Measurements from ENCODE around the gene SLC6A7. TPM values are rescaled to one million over a fixed set of nuclear protein-coding genes. Genes with fewer than 3 reads are reported as not detected.

Gene SLC6A7
- total RNA-seq, 2 experiments from 2014 or later, result not detected

DNA sequence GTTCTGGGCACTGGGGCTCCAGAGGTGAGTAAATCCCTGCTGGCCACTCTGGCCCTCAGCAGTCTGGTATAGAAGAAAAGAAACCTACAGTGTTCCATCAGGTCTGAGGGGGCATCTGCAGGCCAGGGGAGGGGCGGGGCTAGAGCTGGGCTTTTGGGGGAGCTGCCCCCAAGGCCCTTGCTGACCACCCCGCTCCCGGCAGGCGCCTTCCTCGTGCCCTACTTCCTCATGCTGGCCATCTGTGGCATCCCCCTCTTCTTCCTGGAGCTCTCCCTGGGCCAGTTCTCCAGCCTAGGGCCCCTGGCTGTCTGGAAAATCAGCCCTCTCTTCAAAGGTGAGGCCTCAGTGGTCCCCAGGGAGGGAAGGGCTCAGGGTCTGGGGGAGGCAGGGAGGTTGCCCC lies 6.7 kb downstream of the SLC6A7 start:
- Mint-ChIP-seq H3K36me3 (no peaks in the 10 kb centered on the region), H3K4me1 (no peaks in the 10 kb centered on the region), H3K9me3 (no peaks in the 10 kb centered on the region), H3K27ac (no peak overlapping the region), H3K27me3 (peaks cover 30% of the 10 kb centered on the region), H3K4me3 (no peak overlapping the region)
- DNase-seq (no peak), ATAC-seq (ENCODE audit: low read depth) (no peak)
- POLR2A ChIA-PET, result no interaction called here

DNA sequence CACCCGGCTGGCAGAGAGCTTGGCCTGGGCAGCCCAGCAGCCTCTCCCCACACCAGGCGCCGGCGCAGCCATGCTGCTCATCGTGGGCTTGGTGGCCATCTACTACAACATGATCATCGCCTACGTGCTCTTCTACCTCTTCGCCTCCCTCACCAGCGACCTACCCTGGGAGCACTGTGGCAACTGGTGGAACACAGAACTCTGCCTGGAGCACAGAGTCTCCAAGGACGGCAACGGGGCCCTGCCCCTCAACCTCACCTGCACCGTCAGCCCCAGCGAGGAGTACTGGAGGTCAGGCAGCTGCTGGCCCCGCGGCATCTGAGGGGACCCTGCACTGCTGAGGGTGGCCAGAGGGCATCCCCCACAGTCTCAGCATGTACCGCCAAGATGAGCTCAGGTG lies 7.1 kb downstream of the SLC6A7 start:
- no peaks in the 10 kb centered on the region for H3K4me1 Mint-ChIP-seq

DNA sequence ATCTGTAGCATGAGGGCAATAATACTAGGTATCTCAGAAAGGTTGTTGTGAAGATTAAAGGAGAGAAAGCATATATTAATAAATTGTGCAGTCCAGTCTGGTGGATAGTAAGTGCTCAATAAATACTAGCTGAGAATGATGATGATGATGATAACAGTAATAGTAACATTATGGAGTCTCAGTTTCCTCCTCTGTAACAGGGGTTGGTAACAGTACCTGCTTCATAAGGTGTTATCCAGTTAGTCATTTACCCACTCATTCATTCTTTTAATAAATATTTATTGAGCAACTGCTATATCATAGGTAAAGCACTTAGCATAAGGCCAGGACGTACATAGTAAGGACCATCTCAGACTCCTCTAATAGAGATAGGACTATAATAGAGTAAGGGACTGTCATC lies 7.6 kb downstream of the SLC6A7 start:
- H3K27ac Mint-ChIP-seq, result no peak overlapping the region
- H3K9me3 Mint-ChIP-seq, result no peaks in the 10 kb centered on the region
- peaks cover 23% of the 10 kb centered on the region for H3K27me3 Mint-ChIP-seq
- POLR2A ChIA-PET, result no interaction called here
- no peak for DNase-seq
- no peaks in the 10 kb centered on the region for H3K4me1 Mint-ChIP-seq
- no peaks in the 10 kb centered on the region for H3K36me3 Mint-ChIP-seq
- no peak for ATAC-seq (ENCODE audit: low read depth)
- no peak overlapping the region for H3K4me3 Mint-ChIP-seq

More for the DNA sequence above, 7.1 kb downstream of the SLC6A7 start:
- ATAC-seq (ENCODE audit: low read depth), result no peak
- peaks cover 28% of the 10 kb centered on the region for H3K27me3 Mint-ChIP-seq
- no peak for DNase-seq
- no peaks in the 10 kb centered on the region for H3K36me3 Mint-ChIP-seq
- peak overlapping the region; percentile 13 for H3K27ac Mint-ChIP-seq
- H3K9me3 Mint-ChIP-seq, result no peaks in the 10 kb centered on the region
- POLR2A ChIA-PET, result no interaction called here
- no peak overlapping the region for H3K4me3 Mint-ChIP-seq

DNA sequence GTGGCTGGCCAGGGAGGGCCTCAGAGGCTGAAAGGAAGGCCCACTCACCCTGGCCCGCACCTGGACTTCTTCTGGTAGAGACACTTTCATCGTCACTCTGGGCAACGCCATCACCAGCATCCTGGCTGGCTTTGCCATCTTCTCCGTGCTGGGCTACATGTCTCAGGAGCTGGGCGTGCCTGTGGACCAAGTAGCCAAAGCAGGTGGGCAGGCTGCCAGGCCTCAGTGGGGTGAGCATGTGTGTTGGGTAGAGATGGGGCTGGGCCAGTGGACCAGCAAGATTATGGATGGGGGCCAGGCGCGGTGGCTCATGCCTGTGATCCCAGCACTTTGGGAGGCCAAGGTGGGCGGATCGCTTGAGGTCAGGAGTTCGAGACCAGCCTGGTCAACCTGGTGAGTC lies 12.6 kb downstream of the SLC6A7 start:
- ATAC-seq (ENCODE audit: low read depth), result no peak
- H3K4me3 Mint-ChIP-seq, result no peak overlapping the region
- POLR2A ChIA-PET, result no interaction called here
- H3K27me3 Mint-ChIP-seq, result peaks cover 22% of the 10 kb centered on the region
- no peaks in the 10 kb centered on the region for H3K9me3 Mint-ChIP-seq
- no peak overlapping the region for H3K27ac Mint-ChIP-seq
- no peak for DNase-seq
- H3K4me1 Mint-ChIP-seq, result peaks cover 7% of the 10 kb centered on the region
- H3K36me3 Mint-ChIP-seq, result no peaks in the 10 kb centered on the region

GRCh38 chr5:150203832-150204589 lies 14.1 kb downstream of the SLC6A7 start:
- Mint-ChIP-seq H3K9me3 (no peaks in the 10 kb centered on the region), H3K4me3 (no peak overlapping the region), H3K4me1 (peaks cover 19% of the 10 kb centered on the region), H3K27ac (no peak overlapping the region), H3K36me3 (no peaks in the 10 kb centered on the region), H3K27me3 (peaks cover 33% of the 10 kb centered on the region)
- no peak for DNase-seq
- no peak for ATAC-seq (ENCODE audit: low read depth)
- POLR2A ChIA-PET, result no interaction called here

- Mint-ChIP-seq H3K27ac (no peak overlapping the region), H3K4me1 (peaks cover 25% of the 10 kb centered on the region)
- POLR2A ChIA-PET, result no interaction called here
These were observed 14.7 kb downstream of the SLC6A7 start for GRCh38 chr5:150204590-150204960.

GRCh38 chr5:150206098-150206778 lies 16.4 kb downstream of the SLC6A7 start:
- Mint-ChIP-seq H3K36me3 (no peaks in the 10 kb centered on the region), H3K4me1 (peaks cover 32% of the 10 kb centered on the region), H3K27ac (peak overlapping the region; percentile 30), H3K9me3 (no peaks in the 10 kb centered on the region), H3K4me3 (peak overlapping the region; percentile 37), H3K27me3 (peaks cover 21% of the 10 kb centered on the region)
- ATAC-seq (ENCODE audit: low read depth) (peak; percentile 66), DNase-seq (no peak)
- POLR2A ChIA-PET, result interaction anchor here (1.0 kb wide), 1 partner anchor 12 kb away, joined by 3 read pairs; no protein-coding TSS in a partner anchor

More at GRCh38 chr5:150204590-150204960, 14.7 kb downstream of the SLC6A7 start:
- Mint-ChIP-seq H3K9me3 (no peaks in the 10 kb centered on the region), H3K36me3 (no peaks in the 10 kb centered on the region), H3K4me3 (no peak overlapping the region), H3K27me3 (peaks cover 29% of the 10 kb centered on the region)
- ATAC-seq (ENCODE audit: low read depth) (no peak), DNase-seq (no peak)

- H3K4me1 Mint-ChIP-seq, result peaks cover 32% of the 10 kb centered on the region
- no peak overlapping the region for H3K27ac Mint-ChIP-seq
- H3K27me3 Mint-ChIP-seq, result peaks cover 24% of the 10 kb centered on the region
- no peak for ATAC-seq (ENCODE audit: low read depth)
- no peaks in the 10 kb centered on the region for H3K36me3 Mint-ChIP-seq
- H3K4me3 Mint-ChIP-seq, result no peak overlapping the region
- H3K9me3 Mint-ChIP-seq, result no peaks in the 10 kb centered on the region
- no peak for DNase-seq
- POLR2A ChIA-PET, result interaction anchor here (1.0 kb wide), 1 partner anchor 11 kb away, joined by 3 read pairs; no protein-coding TSS in a partner anchor
These were observed 16.9 kb downstream of the SLC6A7 start for GRCh38 chr5:150206779-150207115.

DNA sequence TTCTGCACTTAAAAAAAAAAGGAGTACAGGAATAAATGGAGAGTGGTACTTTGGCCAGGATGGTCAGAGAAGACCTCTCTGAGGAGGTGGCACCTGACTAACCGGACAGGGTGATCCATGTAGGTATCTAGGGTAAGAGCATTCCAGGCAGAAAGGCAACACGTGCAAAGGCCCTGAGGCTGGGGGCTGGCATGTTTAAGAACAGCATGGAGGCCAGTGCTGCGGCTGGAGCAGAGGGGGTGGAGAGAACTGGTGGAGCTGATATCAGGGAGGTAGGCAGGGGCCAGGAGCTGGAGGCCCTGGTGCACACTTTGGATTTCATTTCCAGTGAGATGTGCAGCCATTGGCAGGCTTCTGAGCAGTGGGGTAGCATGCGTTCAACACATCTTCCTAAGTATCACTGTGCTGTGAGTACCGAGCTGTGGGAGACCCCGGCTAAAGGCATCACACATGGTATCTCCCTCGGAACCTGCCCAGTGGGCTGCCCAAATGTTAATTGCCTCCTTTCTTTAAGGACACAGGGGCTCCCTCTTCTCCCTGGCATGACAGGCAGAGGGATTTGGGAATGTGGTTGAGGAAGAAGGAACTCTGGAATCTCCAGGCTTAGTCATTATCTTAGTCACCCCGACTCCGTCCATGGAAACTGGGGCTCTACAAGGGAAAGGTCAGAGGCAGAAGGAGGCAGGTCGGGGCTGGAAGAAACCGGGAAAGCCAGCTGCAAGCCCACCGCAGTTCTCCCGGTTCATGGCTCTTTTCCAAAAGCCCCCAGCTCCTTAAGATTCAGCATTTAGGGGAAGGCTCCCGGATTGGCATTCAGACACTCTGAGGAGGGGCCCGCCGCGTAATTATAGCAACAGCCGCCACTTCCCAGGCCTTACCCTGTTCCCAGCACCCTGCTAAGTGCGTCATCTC lies 18.6 kb downstream of the SLC6A7 start:
- DNase-seq (no peak), ATAC-seq (ENCODE audit: low read depth) (no peak)
- Mint-ChIP-seq H3K27ac (peak overlapping the region; percentile 72), H3K9me3 (no peaks in the 10 kb centered on the region), H3K36me3 (no peaks in the 10 kb centered on the region), H3K27me3 (peaks cover 30% of the 10 kb centered on the region), H3K4me1 (peaks cover 32% of the 10 kb centered on the region), H3K4me3 (peak overlapping the region; percentile 65)
- POLR2A ChIA-PET, result interaction anchor here (2.7 kb wide), 1 partner anchor 54 kb away, joined by 10 read pairs; the partner anchor contains the start of gene PDGFRB

DNA sequence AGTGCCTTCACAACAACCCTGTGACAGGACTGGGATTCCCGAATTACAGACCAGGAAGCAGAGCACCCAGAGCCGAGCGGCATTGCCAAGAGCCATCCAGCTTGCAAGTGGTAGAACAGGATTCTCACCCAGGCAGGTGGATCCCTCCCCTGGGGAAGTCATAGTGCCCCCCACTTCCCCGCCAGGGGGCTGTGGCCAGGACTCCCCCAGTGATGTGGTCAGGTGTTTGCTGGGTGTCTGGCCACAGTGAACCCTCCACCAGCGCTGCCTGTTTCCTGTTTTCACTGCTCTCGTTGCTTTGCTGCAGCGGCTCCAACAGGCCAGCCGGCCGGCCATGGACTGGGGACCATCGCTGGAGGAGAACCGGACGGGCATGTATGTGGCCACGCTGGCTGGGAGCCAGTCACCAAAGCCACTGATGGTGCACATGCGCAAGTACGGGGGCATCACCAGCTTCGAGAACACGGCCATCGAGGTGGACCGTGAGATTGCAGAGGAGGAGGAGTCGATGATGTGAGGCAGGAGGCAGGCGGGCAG lies 19.3 kb downstream of the SLC6A7 start:
- peak; percentile 77 for DNase-seq
- POLR2A ChIA-PET, result interaction anchor here (1.5 to 2.7 kb wide), 2 partner anchors 46 to 55 kb away, joined by 3 to 10 read pairs; partner anchors contain the start of gene PDGFRB

DNA sequence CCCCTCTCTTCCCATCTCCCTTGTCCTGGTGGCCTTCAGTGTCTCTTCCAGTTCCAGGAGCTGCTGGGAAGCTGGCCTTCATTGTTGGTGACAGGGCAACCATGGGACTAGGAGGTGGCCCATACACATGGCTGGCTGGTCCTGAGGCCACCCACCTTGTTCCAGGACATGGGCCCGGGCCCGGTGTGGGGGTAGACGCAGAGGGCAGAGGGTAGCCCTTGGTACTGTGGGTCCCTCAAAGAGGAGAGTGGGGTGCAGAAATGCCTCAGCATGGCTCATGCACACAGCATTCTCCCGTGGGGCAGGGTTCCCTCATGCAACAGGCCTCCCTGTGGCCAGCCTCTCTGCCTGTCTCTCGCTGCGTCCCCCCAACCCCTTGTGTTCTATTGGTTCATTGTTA lies 20.8 kb downstream of the SLC6A7 start:
- no peaks in the 10 kb centered on the region for H3K36me3 Mint-ChIP-seq

More for the DNA sequence above, 19.3 kb downstream of the SLC6A7 start:
- Mint-ChIP-seq H3K27me3 (peaks cover 28% of the 10 kb centered on the region), H3K36me3 (no peaks in the 10 kb centered on the region), H3K9me3 (no peaks in the 10 kb centered on the region), H3K4me3 (peak overlapping the region; percentile 65), H3K4me1 (peaks cover 32% of the 10 kb centered on the region), H3K27ac (peak overlapping the region; percentile 72)
- peak; percentile 56 for ATAC-seq (ENCODE audit: low read depth)

GRCh38 chr5:150211156-150212030 lies 21.5 kb downstream of the SLC6A7 start:
- Mint-ChIP-seq H3K4me3 (no peak overlapping the region), H3K36me3 (no peaks in the 10 kb centered on the region), H3K27me3 (peaks cover 41% of the 10 kb centered on the region), H3K4me1 (peaks cover 27% of the 10 kb centered on the region), H3K9me3 (no peaks in the 10 kb centered on the region), H3K27ac (no peak overlapping the region)
- no peak for DNase-seq
- POLR2A ChIA-PET, result interaction anchor here (1.2 kb wide), 1 partner anchor 58 kb away, joined by 4 read pairs; no protein-coding TSS in a partner anchor
- ATAC-seq (ENCODE audit: low read depth), result no peak

More for the DNA sequence above, 20.8 kb downstream of the SLC6A7 start:
- Mint-ChIP-seq H3K27me3 (peaks cover 36% of the 10 kb centered on the region), H3K4me1 (peaks cover 32% of the 10 kb centered on the region), H3K4me3 (no peak overlapping the region), H3K27ac (peak overlapping the region; percentile 47), H3K9me3 (no peaks in the 10 kb centered on the region)
- POLR2A ChIA-PET, result interaction anchor here (1.2 to 1.5 kb wide), 2 partner anchors 47 to 57 kb away, joined by 3 to 4 read pairs; no protein-coding TSS in a partner anchor
- DNase-seq (no peak), ATAC-seq (ENCODE audit: low read depth) (no peak)

Data from activated naive CD8-positive, alpha-beta T cell treated with anti-CD3 and anti-CD28 coated beads, Interleukin-2, amount 10 ng/mL, durations not matched to agents 7 days and 5 days (primary cell).